H1 (cell line): Measurements from ENCODE around the gene DYNLT2. TPM values are rescaled to one million over a fixed set of nuclear protein-coding genes. Genes with fewer than 3 reads are reported as not detected.
A peak's percentile ranks its signal among the peaks of the same experiment; 100 is the strongest.

Source experiments
- CTCF ChIA-PET: fragments of 300-600 bp; sonication (Branson Sonifier 250); formaldehyde crosslinking; loops from one replicate; lab custom pipeline; 2021; ENCODE audit not compliant: partially characterized antibody; lab: Charles Lee
- POLR2A ChIA-PET: fragments of 300-600 bp; sonication (Branson Sonifier 250); formaldehyde crosslinking; loops from one replicate; lab custom pipeline; 2021; ENCODE audit warnings: inconsistent platforms; ENCODE audit not compliant: partially characterized antibody; lab: Charles Lee
- DNase-seq, 2 experiments: peaks; one replicate each; pipeline versions ENCODE4 v3.0.0 to v3.0.0-alpha.2; 2010 to 2022; ENCODE audit warnings: low spot score in 2 of 2, low read depth in 1 of 2, mixed read lengths in 1 of 2
- FAIRE-seq: peaks from 2 replicates; lab custom pipeline; 2011; peaks lifted over from hg19 to GRCh38; lab: Jason Lieb, UNC
- H2AFZ ChIP-seq: 2 replicates; pipeline ENCODE4 v1.8.1; 2012; ENCODE audit warnings: low read length, inconsistent platforms
- H2AK5ac ChIP-seq: 2 replicates; pipeline ENCODE4 v1.6.1; 2013; ENCODE audit warnings: low read depth, low read length
- H2BK120ac ChIP-seq: replicated peaks from 2 replicates; pipeline ENCODE3; 2013; ENCODE audit warnings: low read depth, low read length, inconsistent platforms
- H2BK12ac ChIP-seq: 2 replicates; pipeline ENCODE4 v1.6.1; 2013; ENCODE audit warnings: low read depth, low read length
- H2BK15ac ChIP-seq: 2 replicates; pipeline ENCODE4 v1.6.1; 2013; ENCODE audit warnings: low read length
- H2BK20ac ChIP-seq: 2 replicates; pipeline ENCODE4 v1.6.1; 2013; ENCODE audit warnings: low read length
- H2BK5ac ChIP-seq: 2 replicates; pipeline ENCODE4 v1.6.1; 2013; ENCODE audit warnings: low read depth, low read length
- H3K14ac ChIP-seq: 2 replicates; pipeline ENCODE4 v1.6.1; 2013; ENCODE audit warnings: inconsistent platforms; ENCODE audit not compliant: insufficient read length
- H3K18ac ChIP-seq: 2 replicates; pipeline ENCODE4 v1.6.1; 2013; ENCODE audit warnings: low read length; ENCODE audit errors: extremely low read depth
- H3K23ac ChIP-seq: 2 replicates; pipeline ENCODE4 v1.6.1; 2013; ENCODE audit warnings: inconsistent platforms; ENCODE audit not compliant: insufficient read length
- H3K23me2 ChIP-seq: 2 replicates; pipeline ENCODE4 v1.6.1; 2013; ENCODE audit warnings: low read depth, low read length
- H3K27ac ChIP-seq: 2 replicates; pipeline ENCODE4 v1.6.1; 2011; ENCODE audit warnings: low read depth, low read length, inconsistent platforms
- H3K27me3 ChIP-seq, 4 experiments: replicated peaks in 1 of 4; 1 replicate in 1 of 4; 2 replicates in 3 of 4; pipeline versions ENCODE4 v1.6.1 to v1.8.1; 2011 to 2013; ENCODE audit warnings: low read length in 3 of 4, mild to moderate bottlenecking in 3 of 4, inconsistent platforms in 2 of 4, mixed read lengths in 2 of 4, moderate library complexity in 1 of 4; ENCODE audit not compliant: control insufficient read depth in 3 of 4, insufficient read depth in 3 of 4; ENCODE audit errors: extremely low read depth in 1 of 4
- H3K36me3 ChIP-seq, 4 experiments: 2 replicates each; pipeline versions ENCODE4 v1.6.1 to v1.8.1; 2011 to 2013; ENCODE audit warnings: mild to moderate bottlenecking in 4 of 4, low read length in 3 of 4, moderate library complexity in 2 of 4, control low read depth in 1 of 4, inconsistent platforms in 1 of 4; ENCODE audit not compliant: insufficient read depth in 4 of 4, control insufficient read depth in 2 of 4
- H3K4ac ChIP-seq: replicated peaks from 2 replicates; pipeline ENCODE3; 2013; ENCODE audit warnings: low read length, low read depth, mixed read lengths, inconsistent platforms; ENCODE audit not compliant: insufficient read length
- H3K4me1 ChIP-seq, 4 experiments: replicated peaks in 1 of 4; 1 replicate in 1 of 4; 2 replicates in 3 of 4; pipeline versions ENCODE4 v1.6.1 to v1.8.1; 2011 to 2013; ENCODE audit warnings: low read length in 3 of 4, inconsistent platforms in 2 of 4, mixed read lengths in 1 of 4; ENCODE audit not compliant: insufficient read depth in 4 of 4, control insufficient read depth in 3 of 4
- H3K4me2 ChIP-seq, 2 experiments: 2 replicates each; pipeline versions ENCODE4 v1.6.1 to v1.8.1; 2011 to 2013; ENCODE audit warnings: low read depth in 2 of 2, low read length in 2 of 2, control low read depth in 1 of 2, inconsistent platforms in 1 of 2, mild to moderate bottlenecking in 1 of 2; ENCODE audit not compliant: insufficient read depth in 1 of 2
- H3K4me3 ChIP-seq, 4 experiments: fragments of 200-600, 300-600 bp in 1 of 4; sonication (generic), shearing (Covaris generic), sonication (Bioruptor Twin) in 1 of 4; 2 replicates each; pipeline versions ENCODE4 v1.5.1 to v1.8.1; 2011 to 2016; ENCODE audit warnings: low read length in 4 of 4, low read depth in 3 of 4, control low read depth in 2 of 4, inconsistent platforms in 2 of 4, mild to moderate bottlenecking in 2 of 4, mixed read lengths in 1 of 4, moderate library complexity in 1 of 4; ENCODE audit not compliant: insufficient read depth in 2 of 4; ENCODE audit errors: extremely low read depth in 1 of 4
- H3K56ac ChIP-seq: replicated peaks from 2 replicates; pipeline ENCODE3; 2013; ENCODE audit warnings: low read depth, mild to moderate bottlenecking, mixed read lengths, low read length, inconsistent platforms; ENCODE audit not compliant: insufficient read length
- H3K79me1 ChIP-seq: 2 replicates; pipeline ENCODE4 v1.6.1; 2013; ENCODE audit warnings: low read depth, low read length, control low read depth
- H3K79me2 ChIP-seq, 2 experiments: 2 replicates each; pipeline versions ENCODE4 v1.6.1 to v1.8.1; 2012 to 2013; ENCODE audit warnings: low read length in 2 of 2, mild to moderate bottlenecking in 2 of 2, inconsistent platforms in 1 of 2; ENCODE audit not compliant: insufficient read depth in 2 of 2, control insufficient read depth in 1 of 2
- H3K9ac ChIP-seq, 4 experiments: replicated peaks in 1 of 4; 1 replicate in 1 of 4; 2 replicates in 3 of 4; pipeline versions ENCODE4 v1.6.1 to v1.8.1; 2011 to 2013; ENCODE audit warnings: low read depth in 3 of 4, low read length in 3 of 4, control low read depth in 2 of 4, mild to moderate bottlenecking in 2 of 4, moderate library complexity in 2 of 4, inconsistent platforms in 1 of 4; ENCODE audit errors: extremely low read depth in 1 of 4
- H3K9me3 ChIP-seq, 2 experiments: 2 replicates each; pipeline versions ENCODE4 v1.6.1 to v1.8.1; 2012 to 2013; ENCODE audit warnings: mild to moderate bottlenecking in 2 of 2, moderate library complexity in 2 of 2, control low read depth in 1 of 2, inconsistent platforms in 1 of 2, low read depth in 1 of 2, low read length in 1 of 2, mixed read lengths in 1 of 2; ENCODE audit not compliant: insufficient read depth in 2 of 2
- H4K20me1 ChIP-seq, 2 experiments: replicated peaks in 1 of 2; 2 replicates each; pipeline versions ENCODE3 to v1.8.1; 2011 to 2013; ENCODE audit warnings: inconsistent platforms in 2 of 2, low read length in 2 of 2, mild to moderate bottlenecking in 1 of 2; ENCODE audit not compliant: insufficient read depth in 2 of 2, control insufficient read depth in 1 of 2
- H4K5ac ChIP-seq: 2 replicates; pipeline ENCODE4 v1.6.1; 2013; ENCODE audit warnings: low read length, low read depth, mixed read lengths, inconsistent platforms; ENCODE audit not compliant: insufficient read length
- H4K8ac ChIP-seq: 2 replicates; pipeline ENCODE4 v1.8.0; 2013; ENCODE audit warnings: mild to moderate bottlenecking, moderate library complexity, low read length, inconsistent platforms; ENCODE audit not compliant: insufficient read depth; ENCODE audit errors: extremely low read depth
- H4K91ac ChIP-seq: replicated peaks from 2 replicates; pipeline ENCODE3; 2013; ENCODE audit warnings: low read length, mixed read lengths, inconsistent platforms; ENCODE audit not compliant: insufficient read length
- ASH2L ChIP-seq: fragments of 200-600, 300-600 bp; sonication (generic); IDR thresholded peaks from one replicate; pipeline ENCODE4 v1.7.1; 2017; ENCODE audit warnings: low read length
- EZH2 ChIP-seq: fragments of 200-600 bp; sonication (generic); IDR thresholded peaks from 2 replicates; pipeline ENCODE4 v1.7.1; 2012; ENCODE audit warnings: low read depth, mild to moderate bottlenecking, moderate library complexity, low read length, inconsistent platforms; ENCODE audit not compliant: severe bottlenecking
- KDM1A ChIP-seq: fragments of 200-600, 300-600 bp; sonication (generic); IDR thresholded peaks from 2 replicates; pipeline ENCODE4 v1.7.1; 2016; ENCODE audit warnings: mild to moderate bottlenecking, low read length, borderline replicate concordance
- KDM5A ChIP-seq: fragments of 200-600 bp; IDR thresholded peaks from 2 replicates; pipeline ENCODE4 v1.7.1; 2012; ENCODE audit warnings: mild to moderate bottlenecking, low read length, inconsistent platforms, mixed read lengths
- PHF8 ChIP-seq: fragments of 200-600 bp; sonication (generic); conservative IDR thresholded peaks from 2 replicates; pipeline ENCODE4 v1.7.1; 2012; ENCODE audit warnings: low read depth, mild to moderate bottlenecking, inconsistent platforms, low read length, moderate library complexity
- POLR2AphosphoS5 ChIP-seq: IDR thresholded peaks from 2 replicates; pipeline ENCODE4 v1.6.1; 2011; ENCODE audit warnings: low read depth, low read length
- SIRT6 ChIP-seq: IDR thresholded peaks from one replicate; pipeline ENCODE4 v1.7.1; 2012; ENCODE audit warnings: low read length, inconsistent platforms
- SP4 ChIP-seq: IDR thresholded peaks from 2 replicates; pipeline ENCODE4 v1.6.1; 2012; ENCODE audit warnings: low read length, inconsistent platforms
- TAF7 ChIP-seq: optimal IDR thresholded peaks from 2 replicates; pipeline ENCODE3; 2011; ENCODE audit warnings: low read depth, mild to moderate bottlenecking, inconsistent platforms, low read length, moderate library complexity, borderline replicate concordance
- WGBS, 2 experiments: shearing (Covaris generic) in 1 of 2; methylation state at CpG; one replicate each; pipeline versions ENCODE4 v1.1.6 to v1.1.7; 2013 to 2015; ENCODE audit warnings: low lambda C conversion rate in 2 of 2, mixed read lengths in 2 of 2, inconsistent platforms in 1 of 2, low coverage in 1 of 2, missing lambda C conversion rate in 1 of 2; ENCODE audit not compliant: insufficient replicate concordance in 2 of 2, insufficient coverage in 1 of 2, insufficient read length in 1 of 2; ENCODE audit errors: extremely low coverage in 1 of 2, missing lambda C conversion rate in 1 of 2; 5-methylcytosine and 5-hydroxymethylcytosine counted together
- polyA plus RNA-seq, 7 experiments: library from polyadenylated mRNA; depleted of rRNA in 3 of 7; stranded (reverse) in 5 of 7; unstranded in 2 of 7; fragments of >200 nt in 5 of 7; fragments of 200-250 nt in 2 of 7; gene quantifications; 1 replicate in 5 of 7; 2 replicates in 1 of 7; 4 replicates in 1 of 7; pipeline versions ENCODE4 v1.2.1 to v1.2.3, GENCODE V29; 2011 to 2013; ENCODE audit warnings: missing spikeins in 2 of 7, mixed read lengths in 2 of 7
- total RNA-seq: library from RNA; stranded (reverse); fragmentation: NEBNext Ultra II Directional; extraction: Animal tissue kit (Norgen Biotek cat#: 25700); gene quantifications from 2 replicates; pipeline ENCODE4 v1.2.1, GENCODE V29; 2021
- TF ChIP-seq, protein P1 (sequence below), 3 experiments: IDR thresholded peaks; 1 replicate in 2 of 3; 2 replicates in 1 of 3; pipeline versions ENCODE4 v1.5.1 to v1.6.1; 2011; ENCODE audit warnings: low read length in 3 of 3, mild to moderate bottlenecking in 3 of 3, inconsistent platforms in 2 of 3, low read depth in 1 of 3, moderate library complexity in 1 of 3; ENCODE audit not compliant: insufficient read depth in 1 of 3; ENCODE audit errors: control extremely low read depth in 1 of 3

Gene DYNLT2
- total and polyA plus RNA-seq, 2 of the 8 experiments (the other 6 are each of a cell fraction or from before 2014, with no cell fraction given): 0.48 to 1.8 TPM

DNA sequence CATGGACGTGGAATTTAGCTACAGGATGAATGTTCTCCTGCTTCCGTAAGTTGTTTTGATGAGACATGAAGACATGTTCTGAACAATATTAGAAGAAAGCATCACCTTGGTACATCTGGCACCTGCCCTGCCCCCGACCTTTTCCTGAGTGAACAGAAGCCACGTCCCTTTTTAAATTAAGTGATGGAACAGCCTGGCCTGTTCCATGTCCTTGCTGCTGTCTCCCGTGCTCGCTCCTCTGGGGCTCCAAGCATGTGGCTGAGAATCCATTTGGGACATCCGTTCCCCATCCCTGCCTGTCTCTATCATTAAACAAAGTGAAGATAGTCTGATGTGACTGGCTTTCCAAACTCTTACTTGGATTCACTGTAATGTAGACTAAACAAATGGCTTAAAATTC lies 36.4 kb upstream of the DYNLT2 start:
- H4K8ac ChIP-seq: no peak overlapping the region
- no peak for TF ChIP-seq KDM1A
- no peak for TF ChIP-seq ASH2L
- no peak for TF ChIP-seq SIRT6
- no peak for TF ChIP-seq SP4
- TF ChIP-seq, protein P1, sequence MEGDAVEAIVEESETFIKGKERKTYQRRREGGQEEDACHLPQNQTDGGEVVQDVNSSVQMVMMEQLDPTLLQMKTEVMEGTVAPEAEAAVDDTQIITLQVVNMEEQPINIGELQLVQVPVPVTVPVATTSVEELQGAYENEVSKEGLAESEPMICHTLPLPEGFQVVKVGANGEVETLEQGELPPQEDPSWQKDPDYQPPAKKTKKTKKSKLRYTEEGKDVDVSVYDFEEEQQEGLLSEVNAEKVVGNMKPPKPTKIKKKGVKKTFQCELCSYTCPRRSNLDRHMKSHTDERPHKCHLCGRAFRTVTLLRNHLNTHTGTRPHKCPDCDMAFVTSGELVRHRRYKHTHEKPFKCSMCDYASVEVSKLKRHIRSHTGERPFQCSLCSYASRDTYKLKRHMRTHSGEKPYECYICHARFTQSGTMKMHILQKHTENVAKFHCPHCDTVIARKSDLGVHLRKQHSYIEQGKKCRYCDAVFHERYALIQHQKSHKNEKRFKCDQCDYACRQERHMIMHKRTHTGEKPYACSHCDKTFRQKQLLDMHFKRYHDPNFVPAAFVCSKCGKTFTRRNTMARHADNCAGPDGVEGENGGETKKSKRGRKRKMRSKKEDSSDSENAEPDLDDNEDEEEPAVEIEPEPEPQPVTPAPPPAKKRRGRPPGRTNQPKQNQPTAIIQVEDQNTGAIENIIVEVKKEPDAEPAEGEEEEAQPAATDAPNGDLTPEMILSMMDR (IDR thresholded peaks at IDR 0.05; ENCODE audit: control extremely low read depth in 1 of 3, insufficient read depth in 1 of 3, low read depth in 1 of 3, low read length in 3 of 3): no peak
- TF ChIP-seq POLR2AphosphoS5: no peak
- TF ChIP-seq PHF8: no peak
- no peak for TF ChIP-seq EZH2
- no peak for TF ChIP-seq TAF7
- no peak for TF ChIP-seq KDM5A
- H3K36me3 ChIP-seq: no peaks in the 10 kb centered on the region
- no peak overlapping the region for H4K91ac ChIP-seq
- no peak overlapping the region for H3K56ac ChIP-seq
- H2BK5ac ChIP-seq: no peak overlapping the region
- ChIA-PET POLR2A (no interaction called here), CTCF (interaction anchor here (1.2 to 4.8 kb wide), 4 partner anchors 11 to 729 kb away, joined by 4 to 64 read pairs (median 5); no protein-coding TSS in a partner anchor)
- H4K20me1 ChIP-seq: peaks cover 0 to 2% of the 10 kb centered on the region in 2 experiments
- H3K27ac ChIP-seq: no peak overlapping the region
- no peak overlapping the region for H3K4me2 ChIP-seq
- no peak overlapping the region; a peak in 1 of 7 replicates for H3K9ac ChIP-seq
- H2BK15ac ChIP-seq: no peak overlapping the region
- H4K5ac ChIP-seq: no peak overlapping the region
- no peak overlapping the region for H3K4ac ChIP-seq
- H3K79me1 ChIP-seq: no peaks in the 10 kb centered on the region
- no peaks in the 10 kb centered on the region; the same call in 1 of the 2 replicates for H3K23me2 ChIP-seq
- H3K4me3 ChIP-seq: no peak overlapping the region
- H3K18ac ChIP-seq: no peak overlapping the region
- no peak overlapping the region for H2AK5ac ChIP-seq
- H3K23ac ChIP-seq: no peak overlapping the region
- WGBS, 2 experiments: 85% methylated on average over 7 of the region's 7 CpGs; no CpG with 5 or more reads in 1 of the 2 experiments
- no peak overlapping the region for H2AFZ ChIP-seq
- FAIRE-seq (no peak), DNase-seq (peak in 1 of 2 experiments; percentile 8)
- H3K79me2 ChIP-seq: no peaks in the 10 kb centered on the region
- no peak overlapping the region for H2BK120ac ChIP-seq
- peaks cover 0 to 12% (median 4%) of the 10 kb centered on the region in 4 experiments; a peak in 4 of 7 replicates for H3K27me3 ChIP-seq
- H2BK20ac ChIP-seq: no peak overlapping the region
- H2BK12ac ChIP-seq: no peak overlapping the region
- peaks cover 0 to 12% (median 4%) of the 10 kb centered on the region in 4 experiments; a peak in 5 of 7 replicates for H3K4me1 ChIP-seq
- no peak overlapping the region for H3K14ac ChIP-seq
- no peaks in the 10 kb centered on the region for H3K9me3 ChIP-seq
